Fibroblast of the aortic adventitia (primary cell): ENCODE measurements around the gene TRPV4. TPM values are rescaled to one million over a fixed set of nuclear protein-coding genes. Genes with fewer than 3 reads are reported as not detected.
"Not testable (repeated sequence)": the region's sequence is repeated elsewhere in the genome, so short reads cannot be mapped to it uniquely, and the experiment has no call there.

ENCODE experiments used
- DNase-seq: peaks from one replicate; pipeline ENCODE4 v3.0.0-alpha.2; 2010; ENCODE audit warnings: low read depth
- H3K4me3 ChIP-seq: 2 replicates; pipeline ENCODE4 v1.5.1; 2011; ENCODE audit warnings: low read depth, mild to moderate bottlenecking, control low read depth, low read length, moderate library complexity
- total RNA-seq: library from RNA; depleted of rRNA; stranded (reverse); fragments of >200 nt; gene quantifications from 2 replicates; pipeline ENCODE4 v1.2.3, GENCODE V29; 2012; ENCODE audit warnings: low replicate concordance
- TF ChIP-seq, protein P1 (sequence below): IDR thresholded peaks from 2 replicates; pipeline ENCODE4 v1.5.1; 2011; ENCODE audit warnings: mild to moderate bottlenecking, low read length, control low read depth, inconsistent platforms; ENCODE audit not compliant: insufficient read depth

Gene TRPV4
- total RNA-seq, 1 donor, result 2.1 TPM

GRCh38 chr12:109858764-109859163, 25.6 kb upstream of the TRPV4 start:
- TF ChIP-seq, protein P1, sequence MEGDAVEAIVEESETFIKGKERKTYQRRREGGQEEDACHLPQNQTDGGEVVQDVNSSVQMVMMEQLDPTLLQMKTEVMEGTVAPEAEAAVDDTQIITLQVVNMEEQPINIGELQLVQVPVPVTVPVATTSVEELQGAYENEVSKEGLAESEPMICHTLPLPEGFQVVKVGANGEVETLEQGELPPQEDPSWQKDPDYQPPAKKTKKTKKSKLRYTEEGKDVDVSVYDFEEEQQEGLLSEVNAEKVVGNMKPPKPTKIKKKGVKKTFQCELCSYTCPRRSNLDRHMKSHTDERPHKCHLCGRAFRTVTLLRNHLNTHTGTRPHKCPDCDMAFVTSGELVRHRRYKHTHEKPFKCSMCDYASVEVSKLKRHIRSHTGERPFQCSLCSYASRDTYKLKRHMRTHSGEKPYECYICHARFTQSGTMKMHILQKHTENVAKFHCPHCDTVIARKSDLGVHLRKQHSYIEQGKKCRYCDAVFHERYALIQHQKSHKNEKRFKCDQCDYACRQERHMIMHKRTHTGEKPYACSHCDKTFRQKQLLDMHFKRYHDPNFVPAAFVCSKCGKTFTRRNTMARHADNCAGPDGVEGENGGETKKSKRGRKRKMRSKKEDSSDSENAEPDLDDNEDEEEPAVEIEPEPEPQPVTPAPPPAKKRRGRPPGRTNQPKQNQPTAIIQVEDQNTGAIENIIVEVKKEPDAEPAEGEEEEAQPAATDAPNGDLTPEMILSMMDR, result no peak
- H3K4me3 ChIP-seq, result no peak overlapping the region
- no peak for DNase-seq

DNA sequence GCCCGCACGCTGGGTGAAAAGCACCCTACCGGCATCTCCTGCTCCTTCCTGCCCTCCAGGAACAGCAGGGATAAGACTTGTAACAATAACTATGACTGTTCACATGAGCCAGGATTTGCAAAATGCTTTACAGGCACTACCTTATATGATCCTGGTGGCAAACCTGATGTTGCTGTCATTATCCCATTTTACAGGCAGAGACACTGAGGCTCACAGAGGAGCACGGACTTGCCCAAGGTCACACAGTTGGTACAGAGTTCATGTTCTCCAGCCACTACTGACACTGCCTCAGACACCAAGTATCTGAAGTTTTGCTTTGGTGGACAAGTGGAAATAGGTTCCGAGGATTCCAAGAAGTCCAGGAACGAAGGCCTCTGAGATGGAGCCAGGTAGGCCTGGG, 24.5 kb upstream of the TRPV4 start:
- no peak overlapping the region for H3K4me3 ChIP-seq
- DNase-seq, result no peak
- TF ChIP-seq, protein P1, result no peak

- no peak overlapping the region for H3K4me3 ChIP-seq
- no peak for DNase-seq
- TF ChIP-seq, protein P1, result no peak
These were observed 22.2 kb upstream of the TRPV4 start for GRCh38 chr12:109855377-109855776.

DNA sequence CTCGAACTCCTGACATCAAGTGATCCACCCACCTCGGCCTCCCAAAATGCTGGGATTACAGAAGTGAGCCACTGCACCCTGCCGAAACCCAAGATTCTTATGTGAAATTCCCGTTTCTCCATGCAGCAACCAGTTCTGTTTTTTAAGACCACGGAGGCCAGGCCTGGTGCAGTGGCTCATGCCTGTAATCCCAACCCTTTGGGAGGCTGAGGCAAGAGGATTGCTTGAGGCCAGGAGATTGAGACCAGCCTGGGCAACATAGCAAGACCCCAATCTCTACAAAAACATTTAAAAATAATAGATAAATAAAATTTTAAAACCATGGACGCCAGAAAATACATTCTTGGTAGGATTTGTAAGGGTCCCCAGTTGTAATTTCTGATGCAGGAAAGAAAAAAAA, 17.3 kb upstream of the TRPV4 start:
- not testable (repeated sequence) for H3K4me3 ChIP-seq, DNase-seq

DNA sequence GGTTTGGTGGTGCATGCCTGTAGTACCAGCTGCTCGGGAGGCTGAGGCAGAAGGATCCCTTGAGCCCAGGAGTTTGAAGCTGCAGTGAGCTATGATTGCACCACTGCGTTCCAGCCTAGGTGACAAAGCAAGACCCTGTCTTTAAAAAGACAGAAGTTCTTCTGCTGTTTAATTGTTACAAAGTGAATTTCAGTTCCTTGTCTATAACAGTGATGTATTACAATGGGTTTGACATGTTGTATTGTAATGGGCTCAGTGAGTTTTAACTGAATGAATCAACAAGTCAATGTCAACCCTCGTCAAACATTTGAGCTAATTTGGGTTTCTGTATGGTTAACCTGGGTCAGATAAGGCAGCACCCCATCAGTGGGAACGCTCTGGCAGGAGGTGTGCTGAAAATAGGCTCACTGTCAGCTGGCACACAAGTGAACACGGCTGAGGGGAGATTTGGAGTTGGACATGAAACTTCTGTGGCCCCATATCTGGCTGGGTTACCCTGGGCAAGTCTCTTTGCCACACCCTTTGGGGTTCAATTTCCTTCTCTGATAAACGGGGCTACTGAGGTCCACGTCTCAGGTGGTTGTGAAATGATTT, 14.0 kb upstream of the TRPV4 start:
- H3K4me3 ChIP-seq, result no peak overlapping the region
- TF ChIP-seq, protein P1, result no peak
- DNase-seq, result no peak

- no peak overlapping the region for H3K4me3 ChIP-seq
- DNase-seq, result no peak
- TF ChIP-seq, protein P1, result no peak
These were observed 12.6 kb upstream of the TRPV4 start for GRCh38 chr12:109845824-109846205.

GRCh38 chr12:109844983-109845823, 12.0 kb upstream of the TRPV4 start:
- DNase-seq, result peak; percentile 77
- TF ChIP-seq, protein P1, result peak; percentile 94
- H3K4me3 ChIP-seq, result peak overlapping the region; percentile 62
